Astrocyte (in vitro differentiated cells and primary cell): ENCODE results near the gene VPS50. TPM values are rescaled to one million over a fixed set of nuclear protein-coding genes. Genes with fewer than 3 reads are reported as not detected.

Experiments
- DNase-seq: peaks from one replicate; pipeline ENCODE4 v3.0.0-alpha.2; 2010; ENCODE audit warnings: low read depth
- FAIRE-seq: peaks from 2 replicates; lab custom pipeline; 2011; peaks lifted over from hg19 to GRCh38; lab: Jason Lieb, UNC
- H2AFZ ChIP-seq: 2 replicates; pipeline ENCODE4 v1.6.0; 2012; ENCODE audit warnings: low read depth, low read length, inconsistent platforms
- H3K27ac ChIP-seq: 2 replicates; pipeline ENCODE4 v1.5.1; 2011; ENCODE audit warnings: low read depth, low read length, inconsistent platforms
- H3K27me3 ChIP-seq: 2 replicates; pipeline ENCODE4 v1.6.0; 2011; ENCODE audit warnings: low read length, inconsistent platforms; ENCODE audit not compliant: insufficient read depth
- H3K36me3 ChIP-seq: 2 replicates; pipeline ENCODE4 v1.5.1; 2011; ENCODE audit warnings: low read length, inconsistent platforms; ENCODE audit not compliant: insufficient read depth
- H3K4me1 ChIP-seq: 2 replicates; pipeline ENCODE4 v1.5.1; 2011; ENCODE audit warnings: low read length, inconsistent platforms; ENCODE audit not compliant: insufficient read depth
- H3K4me2 ChIP-seq: 2 replicates; pipeline ENCODE4 v1.6.0; 2012; ENCODE audit warnings: low read length, inconsistent platforms
- H3K4me3 ChIP-seq: 2 replicates; pipeline ENCODE4 v1.5.1; 2011; ENCODE audit warnings: low read depth, mild to moderate bottlenecking, low read length, inconsistent platforms; ENCODE audit not compliant: insufficient read depth
- H3K79me2 ChIP-seq: 2 replicates; pipeline ENCODE4 v1.6.0; 2012; ENCODE audit warnings: mild to moderate bottlenecking, low read length, inconsistent platforms; ENCODE audit not compliant: insufficient read depth
- H3K9ac ChIP-seq: 2 replicates; pipeline ENCODE4 v1.6.0; 2012; ENCODE audit warnings: mild to moderate bottlenecking, low read length, inconsistent platforms
- H3K9me3 ChIP-seq: 2 replicates; pipeline ENCODE4 v1.5.1; 2012; ENCODE audit warnings: low read depth, mild to moderate bottlenecking, low read length, inconsistent platforms; ENCODE audit not compliant: insufficient read depth
- H4K20me1 ChIP-seq: 2 replicates; pipeline ENCODE4 v1.6.0; 2012; ENCODE audit warnings: low read length, inconsistent platforms; ENCODE audit not compliant: insufficient read depth
- H3K27ac Mint-ChIP-seq: one replicate; pipeline ENCODE4 v1.8.0; 2021; ENCODE audit warnings: mild to moderate bottlenecking, mixed read lengths; ENCODE audit not compliant: unreplicated experiment
- H3K27me3 Mint-ChIP-seq: one replicate; pipeline ENCODE4 v1.8.0; 2021; ENCODE audit warnings: low read depth, mixed read lengths; ENCODE audit not compliant: unreplicated experiment
- H3K36me3 Mint-ChIP-seq: one replicate; pipeline ENCODE4 v1.8.0; 2021; ENCODE audit warnings: low read depth, mixed read lengths; ENCODE audit not compliant: unreplicated experiment
- H3K4me1 Mint-ChIP-seq: one replicate; pipeline ENCODE4 v1.8.0; 2021; ENCODE audit warnings: low read depth, mixed read lengths; ENCODE audit not compliant: unreplicated experiment
- H3K4me3 Mint-ChIP-seq: one replicate; pipeline ENCODE4 v1.8.0; 2021; ENCODE audit warnings: mild to moderate bottlenecking, moderate library complexity, mixed read lengths; ENCODE audit not compliant: unreplicated experiment
- H3K9me3 Mint-ChIP-seq: one replicate; pipeline ENCODE4 v1.8.0; 2021; ENCODE audit warnings: mild to moderate bottlenecking, mixed read lengths; ENCODE audit not compliant: unreplicated experiment
- CTCF ChIP-seq: IDR thresholded peaks from 2 replicates; pipeline ENCODE4 v1.5.1; 2011; ENCODE audit warnings: low read depth, mild to moderate bottlenecking, inconsistent platforms, low read length, moderate library complexity; ENCODE audit not compliant: insufficient read depth
- EZH2 ChIP-seq: IDR thresholded peaks from 2 replicates; pipeline ENCODE4 v1.6.1; 2012; ENCODE audit warnings: mild to moderate bottlenecking, low read length, inconsistent platforms; ENCODE audit not compliant: insufficient read depth
- total RNA-seq: library from RNA; stranded (reverse); gene quantifications from 2 replicates; pipeline ENCODE4 v1.2.1, GENCODE V29; 2021

Gene VPS50
- total RNA-seq, 1 donor from 2014 or later: 19.0 TPM

- Histone ChIP-seq H3K4me2 (no peak overlapping the region), H2AFZ (no peak overlapping the region), H3K27ac (no peak overlapping the region), H3K4me1 (no peaks in the 10 kb centered on the region), H4K20me1 (no peaks in the 10 kb centered on the region), H3K9me3 (no peaks in the 10 kb centered on the region), H3K79me2 (no peaks in the 10 kb centered on the region), H3K4me3 (no peak overlapping the region), H3K9ac (no peak overlapping the region), H3K36me3 (no peaks in the 10 kb centered on the region), H3K27me3 (peaks cover 9% of the 10 kb centered on the region)
- FAIRE-seq: no peak
- H3K4me3 Mint-ChIP-seq: no peak overlapping the region
- H3K9me3 Mint-ChIP-seq: no peaks in the 10 kb centered on the region
- H3K4me1 Mint-ChIP-seq: peaks cover 1% of the 10 kb centered on the region
- DNase-seq: no peak
- H3K27ac Mint-ChIP-seq: no peak overlapping the region
- H3K36me3 Mint-ChIP-seq: no peaks in the 10 kb centered on the region
- TF ChIP-seq EZH2 (no peak), CTCF (no peak)
- peaks cover 20% of the 10 kb centered on the region for H3K27me3 Mint-ChIP-seq
These were observed 43.1 kb upstream of the VPS50 start for GRCh38 chr7:93188870-93189634.

GRCh38 chr7:93194386-93194785 lies 37.8 kb upstream of the VPS50 start:
- no peaks in the 10 kb centered on the region for H3K4me1 ChIP-seq
- DNase-seq (peak; percentile 2), FAIRE-seq (peak; percentile 47)
- H3K27ac ChIP-seq: no peak overlapping the region
- H3K9me3 ChIP-seq: no peaks in the 10 kb centered on the region
- no peak overlapping the region for H3K4me2 ChIP-seq
- no peaks in the 10 kb centered on the region for H3K79me2 ChIP-seq
- H4K20me1 ChIP-seq: no peaks in the 10 kb centered on the region
- no peak for TF ChIP-seq EZH2
- no peak for TF ChIP-seq CTCF
- H2AFZ ChIP-seq: no peak overlapping the region
- no peak overlapping the region for H3K4me3 ChIP-seq
- no peaks in the 10 kb centered on the region for H3K9me3 Mint-ChIP-seq
- H3K27me3 ChIP-seq: peaks cover 9% of the 10 kb centered on the region
- no peaks in the 10 kb centered on the region for H3K36me3 Mint-ChIP-seq
- no peaks in the 10 kb centered on the region for H3K4me1 Mint-ChIP-seq
- H3K27ac Mint-ChIP-seq: no peak overlapping the region
- no peaks in the 10 kb centered on the region for H3K36me3 ChIP-seq
- H3K9ac ChIP-seq: no peak overlapping the region
- H3K4me3 Mint-ChIP-seq: no peak overlapping the region
- H3K27me3 Mint-ChIP-seq: peaks cover 20% of the 10 kb centered on the region

- FAIRE-seq: no peak
- H3K4me3 Mint-ChIP-seq: no peak overlapping the region
- no peak overlapping the region for H2AFZ ChIP-seq
- peaks cover 4% of the 10 kb centered on the region for H3K27me3 ChIP-seq
- TF ChIP-seq CTCF: no peak
- no peak for TF ChIP-seq EZH2
- no peak overlapping the region for H3K4me3 ChIP-seq
- H3K9ac ChIP-seq: no peak overlapping the region
- no peaks in the 10 kb centered on the region for H3K4me1 Mint-ChIP-seq
- H3K4me1 ChIP-seq: no peaks in the 10 kb centered on the region
- no peak overlapping the region for H3K27ac ChIP-seq
- H3K9me3 ChIP-seq: no peaks in the 10 kb centered on the region
- DNase-seq: no peak
- peaks cover 14% of the 10 kb centered on the region for H3K27me3 Mint-ChIP-seq
- H3K36me3 ChIP-seq: no peaks in the 10 kb centered on the region
- no peaks in the 10 kb centered on the region for H4K20me1 ChIP-seq
- H3K36me3 Mint-ChIP-seq: no peaks in the 10 kb centered on the region
- H3K9me3 Mint-ChIP-seq: no peaks in the 10 kb centered on the region
- no peaks in the 10 kb centered on the region for H3K79me2 ChIP-seq
- H3K27ac Mint-ChIP-seq: no peak overlapping the region
- H3K4me2 ChIP-seq: no peak overlapping the region
These were observed 35.8 kb upstream of the VPS50 start for GRCh38 chr7:93196336-93196735.
